Epithelial cell of esophagus (primary cell): ENCODE measurements around the gene TMTC1.
"Not testable (repeated sequence)": the region's sequence is repeated elsewhere in the genome, so short reads cannot be mapped to it uniquely, and the experiment has no call there.

Experiments used
- DNase-seq: peaks from one replicate; pipeline ENCODE4 v3.0.0; 2010; ENCODE audit warnings: low read depth
- H3K4me3 ChIP-seq: 2 replicates; pipeline ENCODE4 v1.5.1; 2011; ENCODE audit warnings: mild to moderate bottlenecking, low read length, control low read depth
- CTCF ChIP-seq: IDR thresholded peaks from 2 replicates; pipeline ENCODE4 v1.5.1; 2011; ENCODE audit warnings: low read depth, mild to moderate bottlenecking, low read length, control low read depth, inconsistent platforms; ENCODE audit not compliant: insufficient read depth; ENCODE audit errors: missing control alignments

The TMTC1 gene

GRCh38 chr12:29563636-29564035, 220.1 kb downstream of the TMTC1 start:
- DNase-seq, result no peak
- no peak for TF ChIP-seq CTCF
- no peak overlapping the region for H3K4me3 ChIP-seq

- TF ChIP-seq CTCF, result no peak
- DNase-seq, result no peak
- no peak overlapping the region for H3K4me3 ChIP-seq
Measured at GRCh38 chr12:29563071-29563470, 220.7 kb downstream of the TMTC1 start.

GRCh38 chr12:29562110-29562804, 221.5 kb downstream of the TMTC1 start:
- DNase-seq, result no peak
- TF ChIP-seq CTCF, result no peak
- H3K4me3 ChIP-seq, result no peak overlapping the region

GRCh38 chr12:29561664-29562071, 222.1 kb downstream of the TMTC1 start:
- no peak for DNase-seq
- H3K4me3 ChIP-seq, result no peak overlapping the region
- TF ChIP-seq CTCF, result no peak

- TF ChIP-seq CTCF, result no peak
- no peak overlapping the region for H3K4me3 ChIP-seq
- no peak for DNase-seq
Measured at GRCh38 chr12:29559198-29559597, 224.5 kb downstream of the TMTC1 start.

GRCh38 chr12:29556363-29556762, 227.4 kb downstream of the TMTC1 start:
- no peak for DNase-seq
- no peak overlapping the region for H3K4me3 ChIP-seq
- no peak for TF ChIP-seq CTCF

GRCh38 chr12:29555451-29555850, 228.3 kb downstream of the TMTC1 start:
- H3K4me3 ChIP-seq, result not testable (repeated sequence)

More at GRCh38 chr12:29555451-29555850, 228.3 kb downstream of the TMTC1 start:
- not testable (repeated sequence) for DNase-seq
